ENCODE data around the gene MED1.
"Not testable (repeated sequence)": the region's sequence is repeated elsewhere in the genome, so short reads cannot be mapped to it uniquely, and the experiment has no call there.

Gene MED1, protein sequence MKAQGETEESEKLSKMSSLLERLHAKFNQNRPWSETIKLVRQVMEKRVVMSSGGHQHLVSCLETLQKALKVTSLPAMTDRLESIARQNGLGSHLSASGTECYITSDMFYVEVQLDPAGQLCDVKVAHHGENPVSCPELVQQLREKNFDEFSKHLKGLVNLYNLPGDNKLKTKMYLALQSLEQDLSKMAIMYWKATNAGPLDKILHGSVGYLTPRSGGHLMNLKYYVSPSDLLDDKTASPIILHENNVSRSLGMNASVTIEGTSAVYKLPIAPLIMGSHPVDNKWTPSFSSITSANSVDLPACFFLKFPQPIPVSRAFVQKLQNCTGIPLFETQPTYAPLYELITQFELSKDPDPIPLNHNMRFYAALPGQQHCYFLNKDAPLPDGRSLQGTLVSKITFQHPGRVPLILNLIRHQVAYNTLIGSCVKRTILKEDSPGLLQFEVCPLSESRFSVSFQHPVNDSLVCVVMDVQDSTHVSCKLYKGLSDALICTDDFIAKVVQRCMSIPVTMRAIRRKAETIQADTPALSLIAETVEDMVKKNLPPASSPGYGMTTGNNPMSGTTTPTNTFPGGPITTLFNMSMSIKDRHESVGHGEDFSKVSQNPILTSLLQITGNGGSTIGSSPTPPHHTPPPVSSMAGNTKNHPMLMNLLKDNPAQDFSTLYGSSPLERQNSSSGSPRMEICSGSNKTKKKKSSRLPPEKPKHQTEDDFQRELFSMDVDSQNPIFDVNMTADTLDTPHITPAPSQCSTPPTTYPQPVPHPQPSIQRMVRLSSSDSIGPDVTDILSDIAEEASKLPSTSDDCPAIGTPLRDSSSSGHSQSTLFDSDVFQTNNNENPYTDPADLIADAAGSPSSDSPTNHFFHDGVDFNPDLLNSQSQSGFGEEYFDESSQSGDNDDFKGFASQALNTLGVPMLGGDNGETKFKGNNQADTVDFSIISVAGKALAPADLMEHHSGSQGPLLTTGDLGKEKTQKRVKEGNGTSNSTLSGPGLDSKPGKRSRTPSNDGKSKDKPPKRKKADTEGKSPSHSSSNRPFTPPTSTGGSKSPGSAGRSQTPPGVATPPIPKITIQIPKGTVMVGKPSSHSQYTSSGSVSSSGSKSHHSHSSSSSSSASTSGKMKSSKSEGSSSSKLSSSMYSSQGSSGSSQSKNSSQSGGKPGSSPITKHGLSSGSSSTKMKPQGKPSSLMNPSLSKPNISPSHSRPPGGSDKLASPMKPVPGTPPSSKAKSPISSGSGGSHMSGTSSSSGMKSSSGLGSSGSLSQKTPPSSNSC (N-terminal part only)

DNA sequence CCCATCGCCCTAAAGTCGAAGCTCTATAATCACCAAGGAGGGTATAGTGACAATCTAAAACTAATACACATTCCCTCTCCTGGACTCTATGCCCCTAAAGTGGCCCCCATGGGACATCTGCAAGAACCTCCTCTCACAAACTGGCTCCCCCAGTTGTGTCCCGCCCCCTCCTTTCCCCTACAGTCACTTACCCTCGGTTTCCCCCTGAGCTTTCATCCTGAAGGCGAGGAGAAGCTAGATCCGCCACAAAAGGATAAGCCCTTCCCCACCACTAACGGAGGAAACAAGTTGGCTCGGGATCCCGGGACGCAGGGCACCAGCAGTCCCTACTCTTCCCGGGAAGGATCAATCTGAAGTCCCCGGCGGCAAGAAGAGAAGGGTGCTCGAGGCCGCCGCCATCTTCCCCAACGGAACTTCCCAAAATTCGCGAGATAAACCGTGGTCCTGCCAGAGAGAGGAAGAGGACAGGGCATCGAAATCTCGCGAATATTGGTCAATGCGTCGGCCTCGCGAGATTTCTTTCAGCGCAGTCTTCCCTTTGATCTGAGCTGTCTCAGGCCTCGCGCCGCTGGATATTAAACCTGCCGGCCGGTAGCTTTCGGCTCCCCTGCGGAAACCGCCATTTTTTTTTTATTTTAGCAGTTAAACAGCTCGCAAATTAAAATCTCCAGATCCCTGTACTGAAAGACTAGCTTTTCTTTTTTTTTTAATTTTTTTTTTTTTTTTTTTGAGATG lies at the start of gene MED1:
Gene MED1, minus strand, starts transcription at position 417 of the 735 bp plus-strand sequence. Its CDS starts 201 bp downstream, at position 216.
- peak within 1 kb of the TSS; percentile 99 for H3K27ac Mint-ChIP-seq
- peaks cover 7% of the 10 kb centered on the region for H3K27me3 Mint-ChIP-seq (ENCODE audit: low read depth, poor library complexity)
- peak within 1 kb of the TSS; percentile 98 for H3K4me3 Mint-ChIP-seq
- H3K9me3 Mint-ChIP-seq: no peaks in the 10 kb centered on the region
- TF ChIP-seq, protein P1, sequence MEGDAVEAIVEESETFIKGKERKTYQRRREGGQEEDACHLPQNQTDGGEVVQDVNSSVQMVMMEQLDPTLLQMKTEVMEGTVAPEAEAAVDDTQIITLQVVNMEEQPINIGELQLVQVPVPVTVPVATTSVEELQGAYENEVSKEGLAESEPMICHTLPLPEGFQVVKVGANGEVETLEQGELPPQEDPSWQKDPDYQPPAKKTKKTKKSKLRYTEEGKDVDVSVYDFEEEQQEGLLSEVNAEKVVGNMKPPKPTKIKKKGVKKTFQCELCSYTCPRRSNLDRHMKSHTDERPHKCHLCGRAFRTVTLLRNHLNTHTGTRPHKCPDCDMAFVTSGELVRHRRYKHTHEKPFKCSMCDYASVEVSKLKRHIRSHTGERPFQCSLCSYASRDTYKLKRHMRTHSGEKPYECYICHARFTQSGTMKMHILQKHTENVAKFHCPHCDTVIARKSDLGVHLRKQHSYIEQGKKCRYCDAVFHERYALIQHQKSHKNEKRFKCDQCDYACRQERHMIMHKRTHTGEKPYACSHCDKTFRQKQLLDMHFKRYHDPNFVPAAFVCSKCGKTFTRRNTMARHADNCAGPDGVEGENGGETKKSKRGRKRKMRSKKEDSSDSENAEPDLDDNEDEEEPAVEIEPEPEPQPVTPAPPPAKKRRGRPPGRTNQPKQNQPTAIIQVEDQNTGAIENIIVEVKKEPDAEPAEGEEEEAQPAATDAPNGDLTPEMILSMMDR (IDR thresholded peaks at IDR 0.05): no peak
- H3K4me1 Mint-ChIP-seq: peaks cover 20% of the 10 kb centered on the region
- peaks cover 23% of the 10 kb centered on the region for H3K36me3 Mint-ChIP-seq (ENCODE audit: low read depth)
- peak; percentile 86 for DNase-seq

DNA sequence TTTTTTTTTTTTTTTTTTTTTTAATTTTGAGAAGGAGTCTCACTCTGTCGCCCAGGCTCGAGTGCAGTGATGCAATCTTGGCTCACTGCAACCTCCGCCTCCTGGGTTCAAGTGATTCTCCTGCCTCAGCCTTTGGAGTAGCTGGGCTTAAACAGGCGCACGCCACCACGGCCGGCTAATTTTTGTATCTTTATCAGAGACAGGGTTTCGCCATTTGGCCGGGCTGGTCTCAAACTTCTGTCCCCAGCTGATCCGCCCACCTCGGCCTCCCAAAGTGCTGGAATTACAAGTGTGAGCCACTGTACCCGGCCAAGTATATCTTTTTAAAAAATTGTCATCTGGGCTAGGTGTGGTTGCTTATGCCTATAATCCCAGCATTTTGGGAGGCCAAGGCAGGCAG lies 45.9 kb upstream of the MED1 start:
- not testable (repeated sequence) for H3K9me3 Mint-ChIP-seq; H3K4me1 Mint-ChIP-seq; DNase-seq; H3K4me3 Mint-ChIP-seq; H3K27me3 Mint-ChIP-seq (ENCODE audit: low read depth, poor library complexity); H3K27ac Mint-ChIP-seq
- peaks cover 61% of the 10 kb centered on the region for H3K36me3 Mint-ChIP-seq (ENCODE audit: low read depth)

DNA sequence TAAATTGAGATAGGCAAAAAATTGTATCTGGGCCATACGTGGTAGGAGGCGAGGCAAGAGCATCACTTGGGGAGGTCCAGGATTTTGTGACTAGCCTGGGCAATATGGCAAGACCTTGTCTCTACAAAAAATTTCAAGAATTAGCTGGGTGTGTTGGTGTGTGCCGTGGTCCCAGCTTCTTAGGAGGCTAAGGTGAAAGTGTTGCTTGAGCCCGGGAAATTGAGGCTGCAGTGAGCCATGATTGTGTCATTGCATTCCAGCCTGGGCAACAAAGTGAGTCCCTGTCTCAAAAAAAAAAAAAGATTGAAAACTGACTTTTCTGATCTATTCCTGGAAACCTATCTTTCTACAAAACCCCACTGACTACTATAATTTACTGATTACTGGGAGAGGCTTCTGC lies 36.9 kb upstream of the MED1 start:
- H3K27me3 Mint-ChIP-seq (ENCODE audit: low read depth, poor library complexity): no peaks in the 10 kb centered on the region
- no peaks in the 10 kb centered on the region for H3K4me1 Mint-ChIP-seq
- no peak overlapping the region for H3K27ac Mint-ChIP-seq
- no peak overlapping the region for H3K4me3 Mint-ChIP-seq
- H3K36me3 Mint-ChIP-seq (ENCODE audit: low read depth): peaks cover 24% of the 10 kb centered on the region
- TF ChIP-seq, protein P1 (IDR thresholded peaks at IDR 0.05): no peak
- no peak for DNase-seq
- no peaks in the 10 kb centered on the region for H3K9me3 Mint-ChIP-seq

DNA sequence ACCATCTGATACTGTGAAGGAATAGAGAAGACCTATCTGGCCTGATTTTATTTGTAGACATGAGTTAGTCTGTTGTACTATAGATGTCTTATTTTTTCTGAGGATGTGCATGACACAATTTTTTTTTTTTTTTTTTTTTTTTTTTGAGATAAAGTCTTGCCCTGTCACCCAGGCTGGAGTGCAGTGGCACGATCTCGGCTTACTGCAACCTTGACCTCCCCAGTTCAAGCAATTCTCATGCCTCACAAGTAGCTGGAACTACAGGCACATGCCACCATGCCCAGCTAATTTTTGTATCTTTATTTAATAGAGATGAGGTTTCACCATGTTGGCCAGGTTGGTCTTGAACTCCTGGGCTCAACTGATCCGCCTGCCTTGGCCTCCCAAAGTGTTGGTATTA lies 36.4 kb upstream of the MED1 start:
- not testable (repeated sequence) for H3K27me3 Mint-ChIP-seq (ENCODE audit: low read depth, poor library complexity); H3K4me1 Mint-ChIP-seq; H3K4me3 Mint-ChIP-seq; H3K27ac Mint-ChIP-seq; DNase-seq; H3K9me3 Mint-ChIP-seq
- H3K36me3 Mint-ChIP-seq (ENCODE audit: low read depth): peaks cover 21% of the 10 kb centered on the region

DNA sequence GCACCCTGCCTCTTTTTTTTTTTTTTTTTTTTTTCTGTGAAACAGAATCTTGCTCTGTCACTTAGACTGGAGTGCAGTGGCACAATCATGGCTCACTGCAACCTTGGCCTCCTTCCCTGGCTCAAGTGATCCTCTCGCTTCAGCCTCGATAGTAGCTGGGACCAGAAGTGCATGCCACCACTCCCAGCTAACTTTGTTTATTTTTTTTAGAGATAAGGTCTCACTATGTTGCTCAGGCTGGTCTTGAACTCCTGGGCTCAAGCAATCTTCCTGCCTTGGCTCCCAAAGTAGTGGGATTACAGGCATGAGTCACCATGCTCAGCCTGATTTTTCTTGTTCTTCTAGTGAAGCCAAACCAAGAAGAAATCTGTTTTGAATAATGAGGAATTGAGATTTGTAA lies 35.2 kb upstream of the MED1 start:
- Mint-ChIP-seq H3K27me3 (ENCODE audit: low read depth, poor library complexity) (no peaks in the 10 kb centered on the region), H3K27ac (no peak overlapping the region)

DNA sequence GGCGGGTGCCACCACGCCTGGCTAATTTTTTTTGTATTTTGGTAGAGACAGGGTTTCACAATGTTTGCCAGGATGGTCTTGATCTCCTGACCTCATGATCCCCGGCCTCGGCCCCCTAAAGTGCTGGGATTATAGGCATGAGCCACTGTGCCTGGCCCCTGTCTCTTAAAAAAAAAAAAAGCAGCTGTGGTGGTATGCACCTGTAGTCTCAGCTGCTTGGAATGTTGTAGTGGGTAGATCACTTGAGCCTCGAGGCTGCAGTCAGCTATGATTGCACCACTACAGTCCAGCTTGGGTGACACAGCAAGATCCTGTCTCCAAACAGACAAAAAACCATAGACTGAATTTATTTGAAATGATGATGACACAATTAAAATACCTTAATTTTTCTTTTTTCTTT lies 34.5 kb upstream of the MED1 start:
- TF ChIP-seq, protein P1 (IDR thresholded peaks at IDR 0.05): no peak
- DNase-seq: no peak
- Mint-ChIP-seq H3K36me3 (ENCODE audit: low read depth) (peaks cover 27% of the 10 kb centered on the region), H3K27me3 (ENCODE audit: low read depth, poor library complexity) (no peaks in the 10 kb centered on the region), H3K9me3 (no peaks in the 10 kb centered on the region), H3K4me3 (no peak overlapping the region), H3K4me1 (no peaks in the 10 kb centered on the region), H3K27ac (no peak overlapping the region)

More for the DNA sequence above, 35.2 kb upstream of the MED1 start:
- no peak for DNase-seq
- peaks cover 29% of the 10 kb centered on the region for H3K36me3 Mint-ChIP-seq (ENCODE audit: low read depth)
- H3K9me3 Mint-ChIP-seq: no peaks in the 10 kb centered on the region
- no peaks in the 10 kb centered on the region for H3K4me1 Mint-ChIP-seq
- TF ChIP-seq, protein P1 (IDR thresholded peaks at IDR 0.05): no peak
- H3K4me3 Mint-ChIP-seq: no peak overlapping the region
